ENCODE measurements around the gene CCDC17.

The CCDC17 gene

DNA sequence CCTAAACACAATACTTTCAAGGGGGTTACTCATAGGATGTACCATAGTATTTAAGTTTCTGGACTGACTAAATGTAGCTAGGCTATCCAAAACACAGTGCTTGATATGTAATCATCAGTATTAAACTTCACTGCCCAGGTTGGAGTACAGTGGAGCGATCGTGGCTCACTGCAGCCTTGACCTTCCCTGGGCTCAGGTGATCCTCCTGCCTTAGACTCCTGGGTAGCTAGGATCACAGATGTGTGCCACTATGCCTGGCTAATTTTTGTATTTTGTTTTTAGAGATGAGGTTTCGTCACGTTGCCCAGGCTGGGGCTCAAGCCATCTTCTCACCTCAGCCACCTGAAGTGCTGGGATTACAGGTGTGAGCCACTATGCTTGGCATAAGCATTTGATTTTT lies 29.4 kb downstream of the CCDC17 start:
- H3K4me3 ChIP-seq (replicated peaks in 1 of 2; ENCODE audit: low read depth in 2 of 2, low read length in 2 of 2): no peak overlapping the region
- TF ChIP-seq, protein P1, sequence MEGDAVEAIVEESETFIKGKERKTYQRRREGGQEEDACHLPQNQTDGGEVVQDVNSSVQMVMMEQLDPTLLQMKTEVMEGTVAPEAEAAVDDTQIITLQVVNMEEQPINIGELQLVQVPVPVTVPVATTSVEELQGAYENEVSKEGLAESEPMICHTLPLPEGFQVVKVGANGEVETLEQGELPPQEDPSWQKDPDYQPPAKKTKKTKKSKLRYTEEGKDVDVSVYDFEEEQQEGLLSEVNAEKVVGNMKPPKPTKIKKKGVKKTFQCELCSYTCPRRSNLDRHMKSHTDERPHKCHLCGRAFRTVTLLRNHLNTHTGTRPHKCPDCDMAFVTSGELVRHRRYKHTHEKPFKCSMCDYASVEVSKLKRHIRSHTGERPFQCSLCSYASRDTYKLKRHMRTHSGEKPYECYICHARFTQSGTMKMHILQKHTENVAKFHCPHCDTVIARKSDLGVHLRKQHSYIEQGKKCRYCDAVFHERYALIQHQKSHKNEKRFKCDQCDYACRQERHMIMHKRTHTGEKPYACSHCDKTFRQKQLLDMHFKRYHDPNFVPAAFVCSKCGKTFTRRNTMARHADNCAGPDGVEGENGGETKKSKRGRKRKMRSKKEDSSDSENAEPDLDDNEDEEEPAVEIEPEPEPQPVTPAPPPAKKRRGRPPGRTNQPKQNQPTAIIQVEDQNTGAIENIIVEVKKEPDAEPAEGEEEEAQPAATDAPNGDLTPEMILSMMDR (IDR thresholded peaks at IDR 0.05; ENCODE audit: low read depth, low read length): no peak
- DNase-seq (ENCODE audit: low read depth in 2 of 2): no peak

DNA sequence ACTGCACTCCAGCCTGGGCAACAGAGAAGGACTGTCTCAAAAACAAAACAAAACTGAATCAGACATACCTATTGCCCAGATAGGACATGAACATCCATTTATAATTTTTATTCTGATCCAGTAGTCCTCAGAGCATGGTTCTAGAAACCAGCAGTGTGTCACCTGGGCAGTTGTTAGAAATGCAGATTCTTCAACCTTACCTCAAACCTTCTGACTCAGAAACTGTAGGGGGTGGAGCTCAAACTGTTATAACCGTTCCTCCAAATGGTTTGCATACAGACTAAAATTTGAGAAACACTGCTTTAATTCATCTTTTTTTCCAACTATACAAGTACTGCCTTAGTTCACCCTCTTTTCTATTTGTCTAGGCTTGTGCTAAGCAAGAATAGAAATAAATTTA lies 34.0 kb downstream of the CCDC17 start:
- TF ChIP-seq, protein P1 (IDR thresholded peaks at IDR 0.05; ENCODE audit: low read depth, low read length): no peak
- no peak for DNase-seq (ENCODE audit: low read depth in 2 of 2)
- H3K4me3 ChIP-seq (replicated peaks in 1 of 2; ENCODE audit: low read depth in 2 of 2, low read length in 2 of 2): no peak overlapping the region

DNA sequence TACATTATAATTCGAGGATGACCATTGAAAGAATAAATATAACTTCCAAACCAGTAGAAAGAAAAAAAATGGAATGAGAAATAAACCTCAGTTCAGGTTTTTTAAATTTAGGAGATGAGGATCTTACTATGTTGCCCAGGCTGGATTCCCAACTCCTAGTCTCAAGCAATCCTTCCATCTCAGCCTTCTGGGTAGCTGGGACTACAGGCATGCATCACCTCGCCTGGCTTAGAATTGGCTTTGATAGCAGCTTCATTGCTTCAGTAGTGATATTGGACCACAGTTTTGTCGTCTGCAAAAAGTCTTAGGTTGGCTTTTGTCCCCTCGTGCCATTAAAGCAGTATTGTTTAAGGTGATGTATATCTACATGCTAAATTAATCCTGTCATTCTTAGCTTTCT lies 37.1 kb downstream of the CCDC17 start:
- no peak overlapping the region for H3K4me3 ChIP-seq (replicated peaks in 1 of 2; ENCODE audit: low read depth in 2 of 2, low read length in 2 of 2)
- DNase-seq (ENCODE audit: low read depth in 2 of 2): no peak
- TF ChIP-seq, protein P1 (IDR thresholded peaks at IDR 0.05; ENCODE audit: low read depth, low read length): no peak

DNA sequence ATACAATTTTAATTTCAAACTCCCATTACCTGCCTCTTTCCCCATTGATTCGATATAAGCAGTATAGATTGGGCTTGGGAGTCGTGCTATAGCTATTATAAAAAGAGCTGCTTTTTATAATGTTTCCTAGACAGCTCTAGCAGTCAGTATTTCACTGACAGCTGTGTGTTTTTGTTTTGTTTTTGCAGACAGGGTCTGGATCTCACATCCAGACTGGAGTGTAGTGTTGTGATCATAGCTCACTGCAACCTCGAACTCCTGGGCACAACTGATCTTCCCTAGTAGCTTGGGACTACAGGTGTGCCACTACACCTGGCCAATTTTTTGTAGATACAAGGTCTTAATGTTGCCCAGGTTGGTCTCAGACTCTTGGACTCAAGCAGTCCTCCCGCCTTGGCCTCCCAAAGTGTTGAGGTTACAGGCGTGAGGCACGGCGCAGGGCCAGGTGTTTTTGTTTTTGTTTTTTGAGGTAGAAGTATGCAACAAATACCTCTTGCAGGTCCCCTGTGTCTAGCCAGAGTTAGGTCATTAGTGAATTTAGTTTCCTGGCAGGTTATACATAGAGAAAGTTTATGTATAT lies 38.3 kb downstream of the CCDC17 start:
- DNase-seq (ENCODE audit: low read depth in 2 of 2): no peak
- TF ChIP-seq, protein P1 (IDR thresholded peaks at IDR 0.05; ENCODE audit: low read depth, low read length): no peak
- peak overlapping the region; percentile 87 to 100 for H3K4me3 ChIP-seq (replicated peaks in 1 of 2; ENCODE audit: low read depth in 2 of 2, low read length in 2 of 2)

DNA sequence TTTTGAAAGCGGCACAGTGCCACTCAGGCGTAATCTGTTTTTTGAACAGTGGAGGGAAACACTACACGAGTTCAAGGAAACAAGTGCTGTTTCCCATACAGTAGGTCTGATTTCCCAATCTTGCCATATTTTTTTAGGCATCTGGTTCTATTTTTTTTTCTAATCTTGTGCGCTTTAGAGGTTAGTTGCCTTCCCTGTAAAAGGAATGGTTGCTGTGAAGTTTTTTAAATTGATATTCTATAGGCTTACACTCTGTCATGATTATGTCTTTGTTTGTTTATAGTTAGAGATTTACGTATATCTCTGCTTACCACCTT lies 38.8 kb downstream of the CCDC17 start:
- no peak for DNase-seq (ENCODE audit: low read depth in 2 of 2)
- H3K4me3 ChIP-seq (replicated peaks in 1 of 2; ENCODE audit: low read depth in 2 of 2, low read length in 2 of 2): peak overlapping the region; percentile 87 to 100
- TF ChIP-seq, protein P1 (IDR thresholded peaks at IDR 0.05; ENCODE audit: low read depth, low read length): no peak

DNA sequence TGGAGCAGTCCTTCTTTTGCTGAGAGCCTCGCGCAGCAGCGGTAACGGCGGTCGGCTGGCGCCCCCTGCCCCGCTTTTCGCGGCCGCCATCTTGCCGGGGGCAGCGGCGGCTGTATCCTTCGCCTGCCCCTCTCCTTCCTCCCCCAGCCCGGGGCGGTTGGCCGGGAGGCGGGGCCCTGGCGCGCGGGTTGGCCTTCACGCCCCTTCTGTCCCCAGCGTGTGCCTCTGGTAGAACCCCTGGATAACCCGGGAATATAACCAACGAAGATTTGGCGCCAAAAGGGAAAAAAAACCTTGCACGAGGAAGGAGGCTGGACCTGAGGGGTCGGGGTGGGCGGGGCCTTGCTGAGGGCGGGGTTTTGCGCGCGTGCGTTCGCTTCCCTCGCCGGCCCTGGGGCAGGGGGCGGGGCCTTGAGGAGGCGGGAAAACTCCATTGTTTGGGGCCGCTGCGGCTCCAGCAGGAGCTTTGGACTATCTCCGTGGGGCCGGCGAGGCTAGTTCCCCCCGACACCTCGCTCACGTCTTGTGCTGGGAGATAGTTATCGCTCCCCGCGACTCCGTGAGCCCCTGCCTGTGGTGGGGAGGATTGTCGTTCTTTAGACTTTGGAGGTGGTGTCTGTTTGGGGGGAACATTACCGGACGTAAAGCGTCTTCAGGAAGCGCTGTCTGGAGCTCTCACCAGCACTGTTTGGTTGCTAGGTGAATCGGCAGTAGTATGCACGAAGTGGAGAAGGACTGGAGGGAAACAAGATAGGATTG lies 39.3 kb downstream of the CCDC17 start:
- TF ChIP-seq, protein P1 (IDR thresholded peaks at IDR 0.05; ENCODE audit: low read depth, low read length): no peak
- peak; percentile 90 to 93 for DNase-seq (ENCODE audit: low read depth in 2 of 2)
- H3K4me3 ChIP-seq (replicated peaks in 1 of 2; ENCODE audit: low read depth in 2 of 2, low read length in 2 of 2): peak overlapping the region; percentile 87 to 100

Measured in cardiac fibroblast (primary cell).